T-helper 2 cell treated with Interferon-gamma antibody and Interleukin-4, amounts not matched to agents 100 ng/mL and 5 ng/mL, for 36 hours (primary cell): ENCODE results near the gene DDT. TPM values are rescaled to one million over a fixed set of nuclear protein-coding genes. Genes with fewer than 3 reads are reported as not detected.
"Not testable (repeated sequence)": the region's sequence is repeated elsewhere in the genome, so short reads cannot be mapped to it uniquely, and the experiment has no call there.

Experiments
- intact Hi-C: fragments of 100-400 bp; cut with micrococcal nuclease; formaldehyde crosslinking; loops from one replicate; pipeline ENCODE4 v1.15.1; 2023
- total RNA-seq: library from RNA; stranded (reverse); gene quantifications from 2 replicates; pipeline ENCODE4 v1.2.3, GENCODE V29; 2022

DDT gene
- 114 and 117 TPM in 2 replicates for total RNA-seq

- intact Hi-C loops, result not testable (repeated sequence)
Measured at GRCh38 chr22:23974345-23974744, at the start of gene DDT. DDT (minus strand) TSS chr22:23974441; CDS start chr22:23974414, 27 bp downstream.

GRCh38 chr22:24023204-24023789 is 49.1 kb upstream of the DDT start:
- intact Hi-C loops, result no loop called here

GRCh38 chr22:24021304-24021703 is 47.1 kb upstream of the DDT start:
- intact Hi-C loops, result no loop called here

GRCh38 chr22:24016156-24016555 is 41.9 kb upstream of the DDT start:
- intact Hi-C loops, result no loop called here

DNA sequence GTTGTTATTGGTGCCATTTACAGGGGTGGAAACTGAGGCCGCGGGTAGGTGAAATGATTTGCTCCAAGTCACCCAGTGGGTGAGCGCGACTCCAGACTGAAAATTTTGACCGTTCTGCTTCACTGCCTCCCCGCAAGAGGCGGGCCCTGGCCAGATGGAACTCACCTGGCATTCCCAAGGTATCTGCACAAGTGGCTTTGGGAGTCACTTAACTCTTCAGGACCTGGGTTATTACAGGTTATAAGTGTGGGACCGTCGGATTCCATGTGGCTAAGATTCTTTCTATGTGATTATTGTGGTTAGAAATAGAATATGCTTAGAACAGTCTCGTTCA is 37.5 kb upstream of the DDT start:
- intact Hi-C loops, result loop anchor here (1.0 to 2.0 kb wide), 2 partner anchors 145 to 225 kb away; partner anchors contain the start of gene SMARCB1

DNA sequence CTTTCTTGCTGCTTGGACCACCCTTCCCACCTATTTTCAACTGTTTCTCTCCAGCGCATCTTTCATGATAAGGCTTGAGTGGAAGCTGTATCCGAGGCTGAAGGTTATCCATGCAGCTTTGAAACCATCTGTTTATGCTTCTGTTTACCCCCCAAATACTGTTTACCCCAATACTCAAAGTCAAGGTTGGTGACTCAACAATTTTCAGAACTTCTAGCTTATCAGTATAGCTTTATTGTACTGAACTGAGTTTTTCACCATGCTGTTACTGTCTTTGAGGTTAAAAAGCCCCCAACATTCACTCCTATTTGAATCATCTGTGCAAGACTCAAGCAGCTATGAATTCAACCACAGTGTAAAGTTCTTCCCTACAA is 35.8 kb upstream of the DDT start:
- intact Hi-C loops, result loop anchor here (2.0 kb wide), 1 partner anchor 223 kb away; the partner anchor contains the start of gene SMARCB1

DNA sequence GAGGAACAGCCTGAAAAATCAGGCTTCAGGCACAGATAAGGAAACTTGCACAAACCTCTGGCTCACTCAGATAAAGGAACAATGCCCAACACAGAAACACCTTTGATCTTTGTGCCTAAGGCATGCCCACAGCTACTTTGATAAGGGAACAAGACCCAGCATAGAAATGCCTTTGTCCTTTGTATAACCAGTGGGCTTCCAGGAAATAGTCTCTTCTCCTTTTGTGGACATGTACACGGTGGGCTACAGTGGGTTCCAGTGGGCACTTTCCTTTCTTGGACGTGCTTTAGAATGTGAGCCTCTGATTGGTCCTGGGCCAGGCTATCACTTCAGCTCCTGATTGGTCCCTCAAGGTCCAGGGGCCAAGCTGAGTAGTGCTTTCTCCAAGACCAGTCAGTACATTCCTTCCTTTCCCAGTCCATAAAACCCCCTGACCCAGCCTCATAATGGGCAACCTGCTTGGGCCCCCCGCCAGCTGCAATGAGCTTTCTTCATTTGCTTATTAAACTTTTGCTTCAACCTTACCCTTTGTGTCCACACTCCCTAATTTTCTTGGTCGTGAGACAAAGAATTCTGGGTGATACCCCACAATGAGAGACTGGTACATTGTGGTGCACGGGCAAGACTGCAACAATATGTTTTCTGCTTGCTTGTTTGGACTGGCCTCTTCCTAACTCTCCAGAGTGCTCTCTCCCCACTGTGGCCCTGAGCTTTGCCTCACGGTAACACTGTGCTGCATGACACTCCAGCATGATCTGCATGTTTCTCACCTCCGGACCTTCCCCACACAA is 35.2 kb upstream of the DDT start:
- intact Hi-C loops, result loop anchor here (2.0 kb wide), 1 partner anchor 223 kb away; the partner anchor contains the start of gene SMARCB1

DNA sequence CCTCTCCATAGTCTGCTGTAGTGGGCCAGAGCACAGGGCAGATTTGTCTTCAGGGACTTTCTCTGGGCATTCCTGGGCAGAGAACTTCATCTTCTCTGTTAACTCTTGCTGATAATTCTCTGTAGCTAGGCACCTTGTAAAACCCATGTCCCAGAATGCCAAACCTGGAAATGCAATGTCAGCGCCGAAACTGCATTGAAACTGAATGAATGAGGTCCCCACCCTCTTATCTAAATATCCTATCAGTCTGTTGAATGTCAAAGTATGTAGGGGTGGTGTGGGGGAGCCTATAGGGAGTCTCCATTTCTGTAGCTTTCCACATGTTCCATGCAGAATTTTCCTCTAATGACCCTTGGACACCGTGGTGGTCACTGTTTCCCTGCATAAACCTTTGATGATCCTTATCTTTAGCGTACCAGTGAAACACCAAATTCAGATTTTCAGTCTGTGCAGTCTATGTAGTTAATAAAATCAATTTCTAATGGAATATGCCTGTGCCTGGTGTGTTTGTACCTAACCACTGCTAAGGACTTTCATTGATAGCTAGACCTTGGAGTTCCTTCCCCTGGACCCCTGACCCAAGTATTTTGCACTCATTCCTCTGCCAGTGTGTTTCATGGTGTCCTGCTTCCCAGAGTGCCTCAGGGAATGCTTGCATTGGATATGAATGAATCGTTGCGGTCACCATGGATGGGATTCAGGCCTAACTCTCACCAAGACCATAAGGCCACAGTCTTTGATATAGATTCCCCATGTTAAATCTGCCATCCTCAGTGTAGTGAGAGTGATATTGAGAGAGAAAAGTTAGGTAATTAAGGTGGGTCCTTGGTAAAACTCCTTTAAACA is 34.4 kb upstream of the DDT start:
- intact Hi-C loops, result no loop called here

GRCh38 chr22:24008022-24008283 is 33.7 kb upstream of the DDT start:
- intact Hi-C loops, result no loop called here

- intact Hi-C loops, result no loop called here
Measured at GRCh38 chr22:24007253-24008021, 33.2 kb upstream of the DDT start.

- intact Hi-C loops, result no loop called here
Measured at GRCh38 chr22:24006914-24007214, 32.6 kb upstream of the DDT start.

DNA sequence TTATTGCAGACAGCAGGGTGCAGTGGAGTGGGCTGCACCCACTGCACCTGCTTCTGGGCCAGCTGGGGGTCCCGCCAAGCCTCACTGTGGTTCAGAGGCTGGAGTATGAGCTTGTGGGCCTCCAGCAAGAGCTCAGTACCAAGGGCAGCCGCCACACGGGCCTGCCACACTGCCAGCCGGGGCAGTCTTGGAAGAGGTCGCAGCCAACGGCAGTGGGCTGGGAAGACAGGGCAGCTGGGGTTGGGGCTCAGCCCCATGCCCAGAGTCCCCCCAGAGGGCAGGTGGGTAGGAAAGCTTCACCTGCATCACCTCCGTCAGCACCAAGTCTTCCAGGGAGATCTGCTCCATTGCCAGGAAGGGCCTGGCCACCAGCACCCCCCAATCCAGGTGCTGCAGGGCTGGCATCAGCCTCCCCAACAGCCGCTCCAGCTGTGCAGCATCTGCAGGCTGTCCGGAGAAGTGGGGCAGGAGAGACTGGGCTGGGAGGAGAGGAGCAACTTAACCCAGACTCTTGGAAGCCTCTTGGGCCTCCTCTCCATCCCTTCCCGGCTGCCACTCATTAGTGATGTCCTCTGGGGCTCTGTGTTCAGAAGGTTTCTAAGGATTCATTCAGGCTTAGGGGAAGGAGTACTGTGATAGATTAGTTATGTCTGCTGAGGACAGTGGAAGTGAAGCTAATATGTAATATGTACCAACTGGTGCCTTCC is 32.1 kb upstream of the DDT start:
- intact Hi-C loops, result no loop called here

DNA sequence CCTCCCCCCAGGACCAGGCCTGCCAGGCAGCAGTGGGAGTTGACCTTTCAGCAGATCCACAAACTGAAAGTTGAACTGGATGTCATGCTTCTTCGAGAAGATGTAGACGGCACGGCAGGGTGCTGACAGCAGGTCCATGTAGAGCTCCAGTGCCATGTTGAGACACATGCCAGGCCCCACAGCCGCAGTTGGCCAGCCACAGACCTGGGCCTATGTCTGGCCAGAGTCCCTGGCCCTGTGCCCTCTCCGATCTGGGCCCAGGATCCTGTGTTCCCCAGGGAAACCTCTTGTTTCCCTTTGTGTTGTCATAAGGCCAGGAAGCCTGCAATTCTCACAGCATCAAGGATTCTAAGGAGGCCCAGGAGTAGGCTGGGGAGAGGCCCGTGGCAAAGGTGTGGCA is 31.0 kb upstream of the DDT start, which contains the start of gene GSTT4:
Gene GSTT4 (minus strand): TSS at position 253 of the 400 bp plus-strand sequence. CDS start 97 bp downstream, at position 156.
- intact Hi-C loops, result no loop called here

DNA sequence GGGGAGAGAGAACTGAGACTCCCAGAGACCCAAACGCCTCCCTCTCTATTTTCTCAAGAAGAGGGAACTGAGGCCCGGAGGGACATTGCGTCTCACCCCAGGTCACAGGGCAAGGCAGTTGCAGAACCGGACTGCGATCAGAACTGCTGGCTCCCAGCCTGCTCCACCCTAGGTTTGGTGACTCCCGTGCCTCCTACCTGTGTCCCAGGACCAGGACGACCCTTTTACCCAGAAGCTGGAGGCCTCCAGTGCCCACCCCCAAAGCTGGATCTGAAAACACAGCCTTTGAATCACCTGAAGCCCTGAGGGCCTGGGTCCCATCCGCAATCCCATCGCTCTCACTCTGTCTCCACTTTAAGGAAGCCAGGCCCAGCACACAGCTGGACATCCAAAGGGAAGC is 29.6 kb upstream of the DDT start:
- intact Hi-C loops, result no loop called here

DNA sequence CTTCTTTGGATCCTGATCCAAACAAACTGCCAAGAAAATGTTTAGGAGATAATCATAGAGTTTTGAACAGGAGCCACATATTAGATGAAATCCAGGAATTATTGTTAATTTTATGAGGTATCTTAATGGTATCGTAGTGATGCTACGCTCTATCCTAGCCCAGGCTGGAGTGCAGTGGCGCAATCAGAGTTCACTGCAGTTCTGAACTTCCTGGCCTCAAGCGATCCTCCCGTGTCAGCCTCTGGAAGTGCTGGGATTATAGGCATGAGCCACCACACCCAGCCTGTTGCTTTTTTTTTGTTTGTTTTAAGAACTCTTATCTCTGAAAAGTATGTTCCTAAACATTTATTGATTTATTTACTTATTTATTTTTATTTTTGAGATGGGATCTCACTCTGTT is 28.6 kb upstream of the DDT start:
- intact Hi-C loops, result no loop called here

DNA sequence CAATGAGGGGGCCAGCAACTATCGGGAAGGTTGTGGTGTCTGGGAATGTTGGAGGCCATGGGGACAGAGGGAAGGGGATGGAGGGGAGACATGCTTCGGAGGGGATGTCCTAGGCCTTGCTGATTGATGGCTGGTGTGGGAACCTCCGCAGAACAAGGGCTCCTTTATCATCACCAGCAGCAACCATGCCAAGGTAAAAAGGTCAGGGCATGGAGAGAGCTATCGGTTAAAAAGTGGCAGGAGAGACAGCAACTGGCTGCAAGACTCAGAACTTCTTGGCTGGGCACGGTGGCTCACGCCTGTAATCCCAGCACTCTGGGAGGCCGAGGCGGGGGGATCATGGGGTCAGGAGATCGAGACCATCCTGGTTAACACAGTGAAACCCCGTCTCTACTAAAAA is 28.0 kb upstream of the DDT start:
- intact Hi-C loops, result no loop called here

GRCh38 chr22:24001314-24001713 is 27.1 kb upstream of the DDT start:
- intact Hi-C loops, result no loop called here

DNA sequence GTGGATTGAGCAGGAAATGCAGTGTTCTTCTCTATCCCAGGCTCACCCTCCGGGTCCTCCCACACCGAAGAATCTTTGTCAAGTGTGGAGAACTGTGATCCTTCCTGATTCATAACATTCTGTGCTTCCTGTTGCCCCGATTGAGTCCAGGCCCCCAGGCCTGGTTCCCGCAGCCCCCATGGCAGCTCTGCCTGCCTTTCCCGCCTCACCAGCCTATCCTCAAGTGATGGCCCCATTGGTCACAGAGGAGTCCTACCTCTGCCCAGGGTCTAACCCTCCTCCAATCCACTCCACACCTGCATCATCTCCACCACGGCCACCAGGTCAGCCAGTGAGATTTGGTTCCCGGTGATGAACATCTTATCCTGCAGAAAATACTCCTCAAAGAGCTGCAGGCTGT is 25.5 kb upstream of the DDT start:
- intact Hi-C loops, result loop anchor here (10.0 kb wide), 1 partner anchor 55 kb away; no protein-coding TSS in a partner anchor

- intact Hi-C loops, result loop anchor here (10.0 kb wide), 1 partner anchor 52 kb away; no protein-coding TSS in a partner anchor
Measured at GRCh38 chr22:23997092-23997491, 22.9 kb upstream of the DDT start.

DNA sequence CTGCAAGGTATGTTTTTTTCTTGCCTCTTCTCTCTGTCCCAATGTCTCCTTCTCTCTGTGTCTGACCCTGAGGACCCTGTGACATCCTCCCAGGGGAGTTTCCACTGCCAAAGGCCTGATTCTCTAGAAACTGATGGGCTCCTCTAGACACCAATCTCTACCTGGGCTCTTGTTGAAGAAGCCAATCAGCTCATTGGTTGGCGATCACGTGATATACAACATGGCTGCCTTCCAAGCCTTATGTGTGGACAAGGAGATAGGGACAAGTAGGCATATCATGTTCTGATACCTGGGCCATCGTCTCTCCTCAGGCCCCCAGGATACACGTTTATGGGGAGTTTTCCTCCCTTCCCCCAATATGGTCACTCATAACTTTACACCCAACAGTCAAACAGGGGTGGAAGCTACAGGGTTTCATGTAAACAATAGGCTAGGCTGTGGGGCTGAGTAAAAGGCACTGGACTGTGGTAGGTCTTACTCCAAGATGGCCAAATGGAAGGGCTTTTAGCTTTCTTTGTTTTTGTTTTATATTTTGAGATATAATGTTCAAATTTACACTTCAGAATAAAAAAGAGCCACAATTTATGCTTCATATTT is 19.4 kb upstream of the DDT start:
- intact Hi-C loops, result loop anchor here (10.0 kb wide), 1 partner anchor 49 kb away; no protein-coding TSS in a partner anchor
